ENCODE measurements around the gene FDX2.
"Not testable (repeated sequence)": the region's sequence is repeated elsewhere in the genome, so short reads cannot be mapped to it uniquely, and the experiment has no call there.

Gene FDX2

GRCh38 chr19:10315335-10316214, at the start of gene FDX2:
FDX2 (minus strand) TSS chr19:10316015; CDS start chr19:10315996, 19 bp downstream.
- no peak for FAIRE-seq

GRCh38 chr19:10365518-10365917, 49.7 kb upstream of the FDX2 start:
- FAIRE-seq = no peak

- no peak for FAIRE-seq
These were observed 48.8 kb upstream of the FDX2 start for GRCh38 chr19:10364644-10365043.

GRCh38 chr19:10363789-10364281, 48.0 kb upstream of the FDX2 start:
- FAIRE-seq = no peak

GRCh38 chr19:10362259-10362658, 46.4 kb upstream of the FDX2 start:
- no peak for FAIRE-seq

- no peak for FAIRE-seq
These were observed 45.8 kb upstream of the FDX2 start for GRCh38 chr19:10361569-10362011.

GRCh38 chr19:10356431-10356830, 40.6 kb upstream of the FDX2 start:
- FAIRE-seq = no peak

- no peak for FAIRE-seq
These were observed 38.1 kb upstream of the FDX2 start for GRCh38 chr19:10353793-10354391.

GRCh38 chr19:10352764-10353671, 37.2 kb upstream of the FDX2 start:
- FAIRE-seq = no peak

- FAIRE-seq = no peak
These were observed 30.7 kb upstream of the FDX2 start for GRCh38 chr19:10346509-10346908.

GRCh38 chr19:10344780-10345179, 29.0 kb upstream of the FDX2 start:
- FAIRE-seq = no peak

- no peak for FAIRE-seq
These were observed 27.7 kb upstream of the FDX2 start for GRCh38 chr19:10343495-10343894.

GRCh38 chr19:10339977-10340376, 24.2 kb upstream of the FDX2 start:
- FAIRE-seq = no peak

- FAIRE-seq = no peak
These were observed 23.7 kb upstream of the FDX2 start, which contains the start of gene ICAM3 for GRCh38 chr19:10339380-10339960. ICAM3 (minus strand) TSS chr19:10339624; CDS start chr19:10339614, 10 bp downstream.

GRCh38 chr19:10338940-10339339, 23.1 kb upstream of the FDX2 start:
- no peak for FAIRE-seq

GRCh38 chr19:10336725-10337124, 20.9 kb upstream of the FDX2 start:
- FAIRE-seq = not testable (repeated sequence)

- no peak for FAIRE-seq
These were observed 19.7 kb upstream of the FDX2 start for GRCh38 chr19:10335352-10335985.

GRCh38 chr19:10334588-10335351, 19.0 kb upstream of the FDX2 start:
- no peak for FAIRE-seq

- no peak for FAIRE-seq
These were observed 18.2 kb upstream of the FDX2 start for GRCh38 chr19:10333758-10334587.
